Esophagus muscularis mucosa (tissue), 3 donors: ENCODE data around the gene YOD1.

ENCODE experiments used
- POLR2A ChIP-seq: fragments of 450-650 bp; IDR thresholded peaks from one replicate; pipeline ENCODE4 v1.6.1; 2017; ENCODE audit warnings: antibody characterized with exemption, moderate library complexity, mild to moderate bottlenecking, low read depth
- POLR2AphosphoS5 ChIP-seq, 2 donors: sonication (generic); formaldehyde crosslinking; IDR thresholded peaks; one replicate each; pipeline ENCODE4 v1.6.1; 2017; ENCODE audit warnings: antibody characterized with exemption in 2 of 2
- TF ChIP-seq, protein P1 (sequence below), 3 experiments: fragments of 200-600 bp in 2 of 3; fragments of 450-650 bp in 1 of 3; sonication (generic) in 2 of 3; IDR thresholded peaks; one replicate each; pipeline ENCODE4 v1.5.1; 2017 to 2019; ENCODE audit warnings: antibody characterized with exemption in 3 of 3, mild to moderate bottlenecking in 2 of 3, moderate library complexity in 1 of 3

DNA sequence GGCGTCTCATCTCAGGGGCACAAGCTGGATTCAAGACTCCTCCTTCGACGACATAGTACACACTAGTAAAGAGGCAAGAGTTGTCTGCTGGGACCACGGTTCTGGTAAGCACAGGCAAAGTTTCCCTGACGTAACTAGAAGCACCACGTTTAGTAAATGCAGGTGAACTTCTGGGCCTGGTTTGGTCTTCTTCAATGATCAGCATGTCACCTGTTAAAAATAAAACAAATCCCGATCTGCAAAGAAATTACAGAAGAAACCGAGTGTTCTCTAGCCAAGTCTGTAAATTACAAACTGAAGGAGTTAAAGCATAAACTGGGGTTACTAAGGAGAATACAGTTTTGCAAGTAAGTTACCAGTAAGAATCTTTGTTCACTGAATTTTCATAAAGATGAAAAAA lies 1.5 kb downstream of the YOD1 start:
- TF ChIP-seq, protein P1, sequence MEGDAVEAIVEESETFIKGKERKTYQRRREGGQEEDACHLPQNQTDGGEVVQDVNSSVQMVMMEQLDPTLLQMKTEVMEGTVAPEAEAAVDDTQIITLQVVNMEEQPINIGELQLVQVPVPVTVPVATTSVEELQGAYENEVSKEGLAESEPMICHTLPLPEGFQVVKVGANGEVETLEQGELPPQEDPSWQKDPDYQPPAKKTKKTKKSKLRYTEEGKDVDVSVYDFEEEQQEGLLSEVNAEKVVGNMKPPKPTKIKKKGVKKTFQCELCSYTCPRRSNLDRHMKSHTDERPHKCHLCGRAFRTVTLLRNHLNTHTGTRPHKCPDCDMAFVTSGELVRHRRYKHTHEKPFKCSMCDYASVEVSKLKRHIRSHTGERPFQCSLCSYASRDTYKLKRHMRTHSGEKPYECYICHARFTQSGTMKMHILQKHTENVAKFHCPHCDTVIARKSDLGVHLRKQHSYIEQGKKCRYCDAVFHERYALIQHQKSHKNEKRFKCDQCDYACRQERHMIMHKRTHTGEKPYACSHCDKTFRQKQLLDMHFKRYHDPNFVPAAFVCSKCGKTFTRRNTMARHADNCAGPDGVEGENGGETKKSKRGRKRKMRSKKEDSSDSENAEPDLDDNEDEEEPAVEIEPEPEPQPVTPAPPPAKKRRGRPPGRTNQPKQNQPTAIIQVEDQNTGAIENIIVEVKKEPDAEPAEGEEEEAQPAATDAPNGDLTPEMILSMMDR (IDR thresholded peaks at IDR 0.05), result no peak
- TF ChIP-seq POLR2AphosphoS5 (IDR thresholded peaks at IDR 0.05) (no peak), POLR2A (no peak)
